HG02970 (cell line): ENCODE measurements around the gene FAM193B.
"Not testable (repeated sequence)": the region's sequence is repeated elsewhere in the genome, so short reads cannot be mapped to it uniquely, and the experiment has no call there.

Source experiments
- ATAC-seq: cut with Tn5 transposase; IDR thresholded peaks from one replicate; pipeline ENCODE4 v1.9.1; 2021; ENCODE audit warnings: mild to moderate bottlenecking, moderate library complexity, moderate number of reproducible peaks; ENCODE audit not compliant: unreplicated experiment, low FRiP score

Gene FAM193B

DNA sequence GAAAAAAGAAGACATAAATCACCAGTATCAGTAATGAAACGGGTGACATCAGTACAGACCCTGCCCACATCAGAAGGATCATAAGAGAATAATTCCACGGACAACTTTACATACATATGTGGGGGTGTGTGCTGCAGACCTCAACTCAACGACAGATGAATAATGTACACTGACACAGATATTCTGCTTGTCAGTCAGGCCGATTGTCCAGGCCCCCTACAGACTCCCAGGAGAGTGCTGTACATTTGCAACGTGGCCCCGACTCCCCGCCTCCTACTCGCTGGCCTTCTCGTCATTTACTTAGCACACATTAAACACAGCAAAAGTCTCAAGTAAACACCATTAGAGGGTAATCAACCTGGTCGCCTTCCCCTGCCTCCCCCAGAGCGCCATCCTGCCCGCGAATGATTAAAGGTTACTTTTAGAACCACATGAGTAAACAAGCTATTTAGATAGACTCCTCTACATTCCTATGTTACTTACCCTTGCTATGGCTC, 34.1 kb upstream of the FAM193B start:
- no peak for ATAC-seq

DNA sequence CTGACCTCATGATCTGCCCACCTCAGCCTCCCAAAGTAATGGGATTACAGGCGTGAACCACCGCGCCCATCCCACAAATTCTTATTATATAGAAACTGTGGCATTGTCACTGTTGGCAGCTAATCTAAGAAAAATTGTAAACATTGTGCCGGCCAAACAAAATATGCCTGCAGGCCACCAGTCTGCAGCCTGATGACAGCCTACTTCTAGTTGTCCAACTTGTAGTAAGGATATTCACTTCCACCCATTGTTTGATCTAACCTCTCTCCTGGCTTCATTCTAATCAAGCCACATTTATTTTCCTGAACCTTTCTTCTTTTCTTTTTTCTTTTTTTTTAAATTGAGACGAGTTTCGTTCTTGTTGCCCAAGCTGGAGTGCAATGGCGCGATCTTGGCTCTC, 24.0 kb upstream of the FAM193B start:
- no peak for ATAC-seq

DNA sequence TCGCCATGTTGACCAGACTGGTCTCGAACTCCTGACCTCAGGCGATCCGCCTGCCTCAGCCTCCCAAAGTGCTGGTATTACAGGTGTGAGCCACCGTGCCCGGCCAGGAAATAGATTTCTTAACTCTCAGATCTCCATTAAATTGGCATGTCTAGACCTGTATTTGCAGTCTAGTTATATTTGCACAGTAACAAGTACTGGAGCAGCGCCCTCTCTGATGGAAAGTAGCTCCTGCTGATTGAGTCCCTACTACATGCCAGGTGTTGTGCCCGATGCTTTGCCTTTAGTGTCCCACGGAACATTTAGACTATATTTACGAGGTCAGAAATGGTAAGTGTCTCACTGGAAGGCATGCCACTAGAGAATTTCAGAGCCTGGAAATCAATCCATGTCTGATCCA, 21.8 kb upstream of the FAM193B start:
- ATAC-seq = no peak

DNA sequence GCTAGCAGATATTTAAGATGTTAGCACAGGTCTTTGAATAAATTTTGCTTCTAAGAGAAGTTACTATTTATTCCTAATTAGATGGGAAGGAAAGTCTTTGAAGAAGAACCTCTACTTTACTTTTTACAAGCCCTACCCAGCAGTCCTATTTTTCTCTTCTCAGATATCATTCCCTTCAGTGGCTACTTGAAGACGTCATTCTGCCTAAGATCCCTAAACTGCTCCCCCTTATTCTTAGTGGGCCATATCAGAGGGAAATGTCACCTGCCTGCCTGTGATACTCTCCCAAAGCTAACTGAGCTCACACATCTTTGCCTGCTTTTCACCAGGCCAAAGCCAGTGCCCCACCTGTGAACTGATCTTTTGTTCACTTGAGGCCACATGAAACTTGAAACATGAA, 21.1 kb upstream of the FAM193B start:
- ATAC-seq = no peak

DNA sequence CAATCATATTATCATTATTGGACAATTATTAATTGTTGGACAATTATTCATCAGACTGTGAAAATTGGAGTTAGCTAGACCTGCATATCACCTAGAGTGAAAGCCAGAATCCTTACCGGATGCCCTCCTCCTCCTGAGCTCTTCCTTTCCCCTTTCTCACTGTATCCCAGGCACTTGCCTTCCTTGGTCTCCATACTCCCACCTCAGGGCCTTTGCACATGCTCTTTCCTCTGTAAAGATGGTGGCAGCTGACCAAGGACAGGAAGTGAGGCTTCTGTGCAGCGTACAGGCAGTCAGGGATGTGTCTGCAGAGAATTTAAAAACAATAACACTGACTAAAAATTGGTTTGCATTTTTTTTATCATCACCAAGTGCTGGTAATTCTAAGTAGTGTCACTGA, 15.5 kb upstream of the FAM193B start:
- no peak for ATAC-seq

DNA sequence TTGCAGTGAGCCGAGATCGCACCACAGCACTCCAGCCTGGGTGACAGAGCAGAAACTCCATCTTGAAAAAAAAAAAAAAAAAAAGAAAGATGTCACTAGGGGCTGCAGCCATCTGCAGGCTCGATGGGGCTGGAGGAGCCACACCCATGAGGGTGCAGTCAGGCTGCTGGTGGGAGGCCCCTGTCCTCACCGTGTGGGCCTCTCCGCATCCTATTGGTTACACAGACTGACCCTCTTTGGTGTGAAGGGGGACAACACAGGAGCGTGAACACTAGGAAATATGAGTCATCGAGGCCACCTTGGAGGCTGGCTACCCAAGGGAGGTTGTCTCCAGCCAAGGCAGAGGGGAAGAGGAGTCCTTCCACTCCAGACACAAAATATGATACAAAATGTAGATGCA, 14.0 kb upstream of the FAM193B start:
- no peak for ATAC-seq

DNA sequence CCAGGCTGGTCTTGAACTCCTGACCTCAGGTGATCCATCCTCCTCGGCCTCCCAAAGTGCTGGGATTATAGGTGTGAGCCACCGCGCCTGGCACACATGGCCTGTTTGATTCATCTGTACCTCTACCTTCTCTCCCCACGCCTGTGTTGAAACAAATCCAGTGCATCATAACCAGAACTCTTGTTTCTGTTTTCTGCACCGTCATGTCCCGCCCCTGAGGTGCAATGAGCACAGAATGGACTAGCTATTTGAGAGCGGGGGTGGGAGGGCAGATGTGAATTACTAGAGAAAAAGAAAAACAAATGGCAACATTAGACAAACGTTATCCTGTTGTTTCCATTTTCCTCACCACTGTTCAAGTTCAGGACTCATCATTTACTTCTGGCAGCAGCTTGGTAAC, 10.7 kb upstream of the FAM193B start:
- ATAC-seq = no peak

DNA sequence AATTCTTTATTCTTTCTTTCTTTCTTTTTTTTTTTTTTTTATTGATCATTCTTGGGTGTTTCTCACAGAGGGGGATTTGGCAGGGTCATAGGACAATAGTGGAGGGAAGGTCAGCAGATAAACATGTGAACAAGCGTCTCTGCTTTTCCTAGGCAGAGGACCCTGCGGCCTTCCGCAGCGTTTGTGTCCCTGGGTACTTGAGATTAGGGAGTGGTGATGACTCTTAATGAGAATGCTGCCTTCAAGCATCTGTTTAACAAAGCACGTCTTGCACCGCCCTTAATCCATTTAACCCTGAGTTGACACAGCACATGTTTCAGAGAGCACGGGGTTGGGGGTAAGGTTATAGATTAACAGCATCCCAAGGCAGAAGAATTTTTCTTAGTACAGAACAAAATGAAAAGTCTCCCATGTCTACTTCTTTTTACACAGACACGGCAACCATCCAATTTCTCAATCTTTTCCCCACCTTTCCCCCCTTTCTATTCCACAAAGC, 5.1 kb upstream of the FAM193B start:
- not testable (repeated sequence) for ATAC-seq

DNA sequence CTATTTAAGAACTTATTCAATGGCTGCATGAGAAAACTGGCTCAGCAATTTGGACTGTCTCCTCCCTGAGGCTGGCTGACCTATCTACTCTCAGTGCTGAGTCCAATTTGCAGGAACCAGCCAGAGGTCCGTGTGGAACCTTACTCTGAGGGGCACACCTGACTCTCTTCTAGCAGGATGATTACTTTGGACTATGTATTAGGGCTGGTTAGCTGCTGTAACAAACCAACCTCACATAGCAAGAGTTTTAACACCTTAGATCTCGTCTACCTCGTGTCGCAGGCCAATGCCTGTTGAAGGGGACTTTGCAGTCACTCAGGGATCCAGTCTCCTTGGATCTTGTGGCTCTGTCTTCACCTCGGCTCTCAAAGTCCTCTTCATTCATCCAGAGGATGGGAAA, 3.4 kb upstream of the FAM193B start:
- no peak for ATAC-seq

DNA sequence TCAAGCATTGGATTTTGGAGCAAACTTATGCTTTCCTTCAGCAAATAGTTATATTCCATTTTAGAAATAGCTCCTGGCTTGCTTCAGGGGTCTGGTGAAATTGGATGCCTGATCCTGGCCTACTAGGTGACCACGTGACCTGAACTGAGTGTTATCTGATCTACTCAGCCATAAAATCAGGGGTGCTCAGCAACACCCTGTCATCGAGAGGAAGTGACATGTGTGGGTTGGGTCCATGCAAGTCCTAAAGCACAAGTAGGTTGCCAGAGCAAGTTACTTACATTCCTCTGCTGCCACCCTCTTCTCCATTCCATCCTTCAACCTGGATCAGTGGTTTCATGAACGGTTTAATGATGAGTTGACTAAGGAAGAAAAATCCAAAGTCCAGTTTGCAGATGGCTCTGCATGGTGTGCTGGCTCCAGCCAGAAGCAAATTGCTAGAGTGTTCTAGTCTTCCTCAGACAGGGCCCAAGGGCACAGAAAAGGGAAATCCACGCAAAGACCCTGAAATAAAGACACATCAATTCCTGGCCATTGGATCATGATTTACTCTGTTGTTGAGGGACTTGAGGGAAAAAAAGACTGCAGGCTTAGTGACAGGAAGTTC, 2.8 kb upstream of the FAM193B start:
- ATAC-seq = no peak

DNA sequence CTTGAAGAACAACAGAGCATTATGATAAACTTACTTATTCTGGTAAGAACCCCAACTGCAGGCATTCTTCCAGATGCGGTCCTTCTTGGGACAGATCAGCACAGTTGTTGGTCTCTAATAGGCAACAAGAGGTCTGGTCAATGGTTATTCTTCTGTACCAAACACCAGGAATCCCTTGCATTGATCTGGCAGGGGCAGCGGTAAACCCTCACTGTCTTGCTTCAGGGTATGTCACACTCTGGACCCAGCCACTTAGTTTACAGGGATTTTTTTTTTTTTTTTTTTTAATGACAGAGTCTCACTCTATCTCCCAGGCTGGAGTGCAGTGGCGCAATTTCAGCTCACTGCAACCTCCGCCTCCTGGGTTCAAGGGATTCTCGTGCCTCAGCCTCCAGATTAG, 1.3 kb upstream of the FAM193B start:
- ATAC-seq = no peak

DNA sequence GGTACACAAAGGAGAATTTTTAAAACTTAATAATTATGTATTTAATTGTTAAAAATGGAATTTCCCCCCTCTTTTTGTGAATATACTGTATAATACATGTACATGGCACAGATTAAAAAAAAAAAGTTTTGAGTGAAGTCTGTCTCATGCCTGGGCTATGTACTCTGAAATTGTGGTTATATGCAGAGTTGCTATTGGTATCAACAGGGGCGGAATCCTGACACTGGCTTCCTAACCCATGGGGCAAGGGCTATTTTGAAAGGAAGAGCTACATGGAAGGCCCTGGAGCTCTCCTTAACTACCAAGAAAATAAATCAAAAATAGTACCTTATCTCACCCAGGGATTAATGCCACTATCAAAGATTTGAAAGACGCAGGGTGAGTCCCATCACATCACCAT, 865 bp upstream of the FAM193B start:
- no peak for ATAC-seq

DNA sequence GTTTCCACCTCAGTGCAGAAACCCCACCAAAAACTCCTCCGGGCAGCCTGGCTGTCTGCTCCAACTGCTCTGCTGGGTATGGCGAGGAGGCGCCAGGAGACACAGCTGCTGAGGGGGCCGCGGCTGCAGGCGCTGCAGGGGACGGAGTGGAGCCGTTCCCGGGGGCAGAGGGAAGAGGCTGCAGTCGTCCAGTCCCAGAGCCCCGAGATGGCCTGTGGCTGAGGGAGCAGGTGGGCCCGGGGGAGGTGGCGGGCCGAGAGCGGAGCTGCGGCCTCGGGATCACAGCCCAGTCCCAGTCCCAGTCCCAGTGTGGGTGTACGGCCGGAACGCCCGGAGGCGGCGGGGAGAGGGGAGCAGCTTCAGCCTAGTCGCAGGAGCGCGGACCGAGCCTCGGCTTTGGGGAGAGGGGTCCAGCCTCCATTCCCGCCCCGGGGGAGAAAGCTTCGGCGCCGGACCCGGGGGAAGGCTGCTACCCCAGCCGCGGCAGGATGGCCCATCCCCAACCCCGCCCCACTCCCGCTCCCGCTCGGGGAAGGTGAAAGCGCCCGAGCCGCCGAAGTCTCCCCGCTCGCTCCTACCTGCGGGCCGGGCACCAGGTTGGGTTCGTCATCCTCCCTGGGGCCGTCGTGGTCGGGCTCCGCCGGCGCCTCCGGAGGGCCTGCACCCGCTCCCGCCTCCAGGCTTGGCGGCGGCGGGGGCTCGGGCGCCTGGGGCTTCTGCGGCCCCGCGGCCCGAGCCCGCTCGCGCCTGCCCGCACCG, 513 bp downstream of the FAM193B start:
- ATAC-seq = peak; percentile 38

DNA sequence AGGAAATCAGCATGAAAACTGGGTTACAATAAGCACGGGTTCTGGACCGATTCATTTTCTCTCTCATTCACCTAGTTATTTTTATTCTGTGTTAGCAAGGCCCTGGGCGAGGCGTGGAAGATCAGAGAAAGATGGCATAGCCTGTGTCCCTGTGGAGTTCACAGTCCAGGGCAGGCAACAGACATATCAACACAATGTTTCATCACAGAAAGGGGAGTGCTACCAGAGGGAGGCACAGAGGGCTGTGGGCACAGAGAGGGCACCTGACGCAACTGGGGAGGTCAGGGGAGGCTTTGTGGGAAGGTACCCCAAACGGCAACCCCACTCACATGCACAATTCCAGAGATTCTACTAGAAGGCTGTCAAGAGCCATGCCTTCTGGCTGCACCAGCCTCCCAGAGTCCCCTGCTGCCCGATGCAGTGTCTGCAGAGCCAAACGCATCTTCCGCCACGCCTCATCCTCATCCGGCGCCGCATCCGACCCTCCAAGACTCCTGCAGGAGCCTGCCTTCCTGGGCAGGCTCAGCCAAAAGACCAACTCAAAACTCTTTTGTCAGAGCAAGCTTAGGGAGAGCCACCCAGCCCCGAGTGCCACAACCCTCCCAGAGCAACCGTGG, 1.4 kb downstream of the FAM193B start:
- ATAC-seq = no peak

DNA sequence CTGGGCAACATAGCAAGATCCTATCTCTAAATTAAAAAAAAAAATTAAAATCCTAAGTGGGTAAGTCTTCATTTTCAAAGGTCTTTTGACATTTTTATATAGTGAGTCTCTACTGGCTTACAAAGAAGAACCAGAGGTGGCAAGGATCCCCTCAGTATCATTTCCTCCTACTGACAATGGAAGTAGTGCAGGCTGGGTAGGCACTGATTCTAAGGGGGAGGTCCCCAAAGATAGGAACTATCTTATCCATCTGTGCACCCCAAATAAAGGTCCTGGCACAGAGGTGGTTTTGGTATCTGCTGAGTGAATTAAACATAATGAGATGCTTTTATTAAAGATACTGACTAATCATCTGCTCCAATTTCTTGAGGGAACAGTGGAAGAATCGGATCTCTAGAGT, 4.2 kb downstream of the FAM193B start:
- ATAC-seq = no peak

DNA sequence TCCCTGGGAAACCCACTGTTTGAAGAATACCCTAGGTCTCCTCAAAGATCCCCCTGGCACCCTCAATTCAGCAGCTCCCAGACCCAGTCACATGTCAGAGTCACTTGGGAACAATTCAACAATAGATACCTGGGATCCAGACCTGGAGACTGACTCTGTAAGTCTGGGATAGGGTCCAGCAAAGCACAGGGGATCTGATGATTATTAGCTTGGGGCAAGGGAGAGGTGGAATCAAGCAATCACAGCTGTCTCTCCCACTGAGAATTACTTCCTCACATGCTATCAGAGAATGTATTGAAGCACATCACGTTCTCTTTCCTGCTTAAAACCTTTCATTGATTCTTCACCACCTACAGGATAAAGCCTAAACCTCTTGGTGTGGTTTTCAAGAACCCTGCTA, 5.9 kb downstream of the FAM193B start:
- no peak for ATAC-seq

DNA sequence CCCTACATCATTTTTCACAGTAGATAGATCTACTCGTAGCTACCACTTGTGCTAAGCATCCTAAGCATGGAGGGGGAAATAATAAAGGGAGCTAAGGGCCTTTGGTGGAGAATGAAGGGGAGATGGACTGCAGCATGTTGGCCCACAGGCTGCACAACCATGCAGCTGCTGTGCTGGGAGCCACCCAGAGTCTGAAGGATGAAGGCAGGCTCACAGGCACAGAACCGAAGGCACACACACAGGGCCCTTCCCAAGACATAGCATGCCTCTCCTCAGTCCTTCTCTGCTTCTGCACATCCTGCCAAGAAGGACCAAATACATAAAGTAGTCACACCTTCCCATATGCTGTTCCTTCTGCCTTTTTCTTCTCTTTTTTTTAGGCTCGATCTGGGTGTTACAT, 6.6 kb downstream of the FAM193B start:
- no peak for ATAC-seq

DNA sequence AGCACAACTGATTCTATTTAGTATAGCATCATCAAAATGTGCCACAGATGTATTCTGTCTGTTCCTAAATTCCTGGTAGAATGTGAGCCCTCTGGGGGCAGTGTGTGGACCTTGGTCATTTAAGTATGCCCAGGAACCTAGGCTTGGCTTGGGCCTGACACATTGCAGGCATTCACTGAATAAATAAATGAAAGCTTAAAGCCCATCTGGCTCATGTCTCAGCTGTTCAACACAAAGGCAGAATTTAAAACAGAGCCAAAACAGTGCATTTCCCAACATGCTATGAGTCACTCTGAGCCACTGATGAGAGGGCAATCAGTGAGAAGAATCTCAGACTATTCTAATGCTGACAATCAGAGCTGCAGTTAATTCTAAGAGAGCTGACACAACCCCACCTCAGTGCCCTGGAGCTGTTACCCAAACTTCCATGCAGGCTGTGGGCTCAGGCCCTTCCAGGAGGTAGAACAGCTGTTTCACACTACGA, 8.1 kb downstream of the FAM193B start:
- no peak for ATAC-seq

DNA sequence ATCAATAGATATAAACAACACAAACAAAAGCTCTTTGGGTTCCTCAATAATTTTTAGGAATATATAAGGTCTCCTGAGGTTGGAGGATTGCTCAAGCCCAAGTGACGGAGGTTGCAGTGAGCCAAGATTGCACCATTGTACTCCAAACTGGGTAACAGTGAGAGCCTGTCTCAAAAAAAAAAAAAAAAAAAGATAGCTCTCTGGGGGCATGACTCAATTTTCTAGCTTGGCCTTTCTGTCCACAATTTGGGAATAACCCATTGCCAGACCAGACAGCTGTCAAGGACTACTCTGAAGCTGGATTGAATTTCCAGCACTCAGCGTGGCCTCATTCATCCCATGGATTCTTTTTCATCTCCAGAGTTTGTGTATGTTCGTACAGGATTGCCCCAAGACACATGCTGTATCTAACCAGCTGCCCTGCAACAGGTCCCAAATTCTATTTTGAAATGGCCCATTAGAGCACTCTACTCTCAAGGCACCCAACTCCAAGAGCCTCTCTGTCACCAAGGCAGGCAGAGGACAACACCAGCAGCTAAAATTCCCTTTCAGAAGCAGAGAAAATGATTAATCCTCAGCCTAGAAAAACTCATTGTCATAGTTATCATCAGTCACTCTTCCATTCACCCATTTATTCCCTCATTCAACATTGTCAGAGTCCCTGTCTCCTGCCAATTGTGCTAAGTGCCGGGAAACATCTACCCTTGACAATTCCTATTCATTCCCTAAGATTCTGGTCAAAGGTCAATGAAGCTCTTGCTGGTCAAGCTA, 8.7 kb downstream of the FAM193B start:
- no peak for ATAC-seq

DNA sequence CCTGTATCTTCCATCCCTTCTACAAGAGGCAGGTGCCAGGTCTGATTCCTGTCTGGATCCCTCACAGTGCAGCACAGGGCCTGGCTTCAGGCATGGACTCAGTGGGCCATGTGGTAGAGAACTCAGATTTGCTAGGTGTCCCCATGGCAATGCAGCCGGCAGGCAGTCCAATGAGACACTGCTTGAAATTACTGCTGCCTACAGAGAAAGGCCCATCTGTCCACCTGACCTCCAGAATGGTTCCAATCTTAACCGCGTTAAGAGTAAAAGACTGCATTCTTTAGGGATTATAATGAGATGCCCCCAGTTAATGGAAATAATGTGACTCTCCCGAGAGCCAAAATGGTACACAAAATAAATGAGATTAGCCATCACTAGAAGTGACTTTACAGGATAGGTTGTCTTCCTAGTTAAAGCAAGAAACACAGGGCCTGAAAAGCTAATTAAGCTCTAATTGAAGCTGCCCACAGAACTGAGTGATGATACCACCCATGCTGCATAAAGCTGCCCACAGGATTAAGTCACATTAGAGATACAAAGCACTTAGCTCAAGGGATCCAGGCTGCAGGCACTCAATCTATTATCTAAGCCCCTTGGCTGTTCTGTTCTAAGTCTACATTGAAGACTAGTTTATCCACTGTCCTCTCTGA, 11.4 kb downstream of the FAM193B start:
- no peak for ATAC-seq
